Suppressor macrophage treated with lipopolysaccharide for 1 hour (primary cell): Measurements from ENCODE around the gene CA5A.
"Not testable (repeated sequence)": the region's sequence is repeated elsewhere in the genome, so short reads cannot be mapped to it uniquely, and the experiment has no call there.

ENCODE experiments used
- DNase-seq, 3 donors: peaks; one replicate each; pipeline ENCODE4 v3.0.0-alpha.2; 2020 to 2022

Gene CA5A

GRCh38 chr16:87947356-87948118, 11.2 kb upstream of the CA5A start:
- no peak for DNase-seq

- no peak for DNase-seq
Observed at GRCh38 chr16:87946596-87947347, 10.4 kb upstream of the CA5A start.

GRCh38 chr16:87945351-87946042, 9.2 kb upstream of the CA5A start:
- DNase-seq: peak in 2 of 3 donors; percentile 33 to 54

- DNase-seq: no peak
Observed at GRCh38 chr16:87942680-87943079, 6.4 kb upstream of the CA5A start.

GRCh38 chr16:87939562-87940423, 3.5 kb upstream of the CA5A start:
- no peak for DNase-seq

- DNase-seq: peak in 1 of 3 donors; percentile 38
Observed at GRCh38 chr16:87938412-87938949, 2.2 kb upstream of the CA5A start.

- DNase-seq: not testable (repeated sequence)
Observed at GRCh38 chr16:87937231-87937542, 858 bp upstream of the CA5A start.

- not testable (repeated sequence) for DNase-seq
Observed at GRCh38 chr16:87936016-87936374, 334 bp downstream of the CA5A start.

- not testable (repeated sequence) for DNase-seq
Observed at GRCh38 chr16:87934752-87935425, 1.4 kb downstream of the CA5A start.

- DNase-seq: no peak
Observed at GRCh38 chr16:87933140-87933495, 3.2 kb downstream of the CA5A start.

GRCh38 chr16:87932475-87933139, 3.7 kb downstream of the CA5A start:
- DNase-seq: not testable (repeated sequence)

GRCh38 chr16:87931504-87931903, 4.8 kb downstream of the CA5A start:
- peak; percentile 27 to 43 (median 29) for DNase-seq

- DNase-seq: peak; percentile 38 to 47 (median 40)
Observed at GRCh38 chr16:87930456-87930855, 5.9 kb downstream of the CA5A start.

GRCh38 chr16:87929986-87930385, 6.3 kb downstream of the CA5A start:
- DNase-seq: no peak

GRCh38 chr16:87927195-87927562, 9.2 kb downstream of the CA5A start:
- no peak for DNase-seq

- peak; percentile 93 to 95 (median 94) for DNase-seq
Observed at GRCh38 chr16:87926246-87927194, 9.8 kb downstream of the CA5A start.

- DNase-seq: no peak
Observed at GRCh38 chr16:87924811-87925670, 11.3 kb downstream of the CA5A start.

GRCh38 chr16:87924041-87924810, 12.1 kb downstream of the CA5A start:
- DNase-seq: no peak
